Measurements from ENCODE around the gene GDPD4.

The GDPD4 gene

GRCh38 chr11:77244277-77245027 is 57.0 kb downstream of the GDPD4 start:
- no peak overlapping the region for H2AFZ ChIP-seq (ENCODE audit: low read length)
- H3K4me1 ChIP-seq (ENCODE audit: low read length): no peaks in the 10 kb centered on the region
- H3K9me2 ChIP-seq (replicated peaks; ENCODE audit: insufficient read depth, low read length): no peaks in the 10 kb centered on the region
- no peaks in the 10 kb centered on the region for H3F3A ChIP-seq (ENCODE audit: insufficient read depth, low read length)
- no peak overlapping the region for H3K9ac ChIP-seq (ENCODE audit: low read length)
- no peaks in the 10 kb centered on the region for H3K9me3 ChIP-seq (replicated peaks; ENCODE audit: insufficient read depth, low read length)
- H3K27me3 ChIP-seq (replicated peaks; ENCODE audit: insufficient read depth, low read length): no peaks in the 10 kb centered on the region
- H3K4me3 ChIP-seq (ENCODE audit: low read length): no peak overlapping the region
- no peak overlapping the region for H3K4me2 ChIP-seq (ENCODE audit: low read depth, low read length)
- TF ChIP-seq, protein P1, sequence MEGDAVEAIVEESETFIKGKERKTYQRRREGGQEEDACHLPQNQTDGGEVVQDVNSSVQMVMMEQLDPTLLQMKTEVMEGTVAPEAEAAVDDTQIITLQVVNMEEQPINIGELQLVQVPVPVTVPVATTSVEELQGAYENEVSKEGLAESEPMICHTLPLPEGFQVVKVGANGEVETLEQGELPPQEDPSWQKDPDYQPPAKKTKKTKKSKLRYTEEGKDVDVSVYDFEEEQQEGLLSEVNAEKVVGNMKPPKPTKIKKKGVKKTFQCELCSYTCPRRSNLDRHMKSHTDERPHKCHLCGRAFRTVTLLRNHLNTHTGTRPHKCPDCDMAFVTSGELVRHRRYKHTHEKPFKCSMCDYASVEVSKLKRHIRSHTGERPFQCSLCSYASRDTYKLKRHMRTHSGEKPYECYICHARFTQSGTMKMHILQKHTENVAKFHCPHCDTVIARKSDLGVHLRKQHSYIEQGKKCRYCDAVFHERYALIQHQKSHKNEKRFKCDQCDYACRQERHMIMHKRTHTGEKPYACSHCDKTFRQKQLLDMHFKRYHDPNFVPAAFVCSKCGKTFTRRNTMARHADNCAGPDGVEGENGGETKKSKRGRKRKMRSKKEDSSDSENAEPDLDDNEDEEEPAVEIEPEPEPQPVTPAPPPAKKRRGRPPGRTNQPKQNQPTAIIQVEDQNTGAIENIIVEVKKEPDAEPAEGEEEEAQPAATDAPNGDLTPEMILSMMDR (IDR thresholded peaks at IDR 0.05; ENCODE audit: low read length): no peak
- TF ChIP-seq EZH2 (optimal IDR thresholded peaks at IDR 0.05; ENCODE audit: low read depth, low read length): no peak
- H3K27ac ChIP-seq (ENCODE audit: low read length): no peak overlapping the region
- no peaks in the 10 kb centered on the region for H3K36me3 ChIP-seq (replicated peaks; ENCODE audit: insufficient read depth, low read length)
- DNase-seq: no peak
- no peaks in the 10 kb centered on the region for H3K79me2 ChIP-seq (ENCODE audit: low read length)
- H4K20me1 ChIP-seq (ENCODE audit: insufficient read depth, low read length): no peaks in the 10 kb centered on the region

GRCh38 chr11:77236901-77237300 is 64.6 kb downstream of the GDPD4 start:
- Histone ChIP-seq H3K9me2 (replicated peaks; ENCODE audit: insufficient read depth, low read length) (no peaks in the 10 kb centered on the region), H3K36me3 (replicated peaks; ENCODE audit: insufficient read depth, low read length) (no peaks in the 10 kb centered on the region), H3K27me3 (replicated peaks; ENCODE audit: insufficient read depth, low read length) (no peaks in the 10 kb centered on the region), H3K9ac (ENCODE audit: low read length) (no peak overlapping the region), H3K4me3 (ENCODE audit: low read length) (no peak overlapping the region), H3F3A (ENCODE audit: insufficient read depth, low read length) (no peaks in the 10 kb centered on the region), H3K9me3 (replicated peaks; ENCODE audit: insufficient read depth, low read length) (no peaks in the 10 kb centered on the region), H3K4me1 (ENCODE audit: low read length) (no peaks in the 10 kb centered on the region), H3K27ac (ENCODE audit: low read length) (no peak overlapping the region), H2AFZ (ENCODE audit: low read length) (no peak overlapping the region), H3K4me2 (ENCODE audit: low read depth, low read length) (no peak overlapping the region), H3K79me2 (ENCODE audit: low read length) (no peaks in the 10 kb centered on the region), H4K20me1 (ENCODE audit: insufficient read depth, low read length) (no peaks in the 10 kb centered on the region)
- TF ChIP-seq, protein P1 (IDR thresholded peaks at IDR 0.05; ENCODE audit: low read length): no peak
- TF ChIP-seq EZH2 (optimal IDR thresholded peaks at IDR 0.05; ENCODE audit: low read depth, low read length): no peak
- TF ChIP-seq EZH2phosphoT487 (IDR thresholded peaks at IDR 0.05; ENCODE audit: low read length): no peak
- DNase-seq: no peak

DNA sequence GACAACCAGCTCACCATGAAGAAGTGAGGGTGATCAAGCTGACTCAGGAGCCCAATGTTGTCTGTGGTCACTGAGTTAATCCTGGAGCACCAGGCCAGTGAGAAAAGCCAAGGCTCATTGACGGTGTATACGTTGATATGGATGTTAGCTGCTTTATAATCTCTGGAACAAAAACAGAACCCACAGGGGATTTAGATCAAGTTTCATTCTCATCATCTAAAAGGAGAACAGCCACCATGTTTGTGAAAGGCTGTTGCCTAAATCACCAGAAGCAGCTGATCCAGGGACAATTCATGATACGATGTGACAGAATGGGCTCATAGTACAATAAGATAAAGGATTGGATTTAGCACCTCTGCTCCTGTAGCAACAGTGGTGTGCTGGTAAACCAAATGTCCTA is 68.5 kb downstream of the GDPD4 start:
- TF ChIP-seq, protein P1 (IDR thresholded peaks at IDR 0.05; ENCODE audit: low read length): no peak
- TF ChIP-seq EZH2 (optimal IDR thresholded peaks at IDR 0.05; ENCODE audit: low read depth, low read length): no peak
- TF ChIP-seq EZH2phosphoT487 (IDR thresholded peaks at IDR 0.05; ENCODE audit: low read length): no peak

More for the DNA sequence above, 68.5 kb downstream of the GDPD4 start:
- H3K36me3 ChIP-seq (replicated peaks; ENCODE audit: insufficient read depth, low read length): no peaks in the 10 kb centered on the region
- H3K4me1 ChIP-seq (ENCODE audit: low read length): no peaks in the 10 kb centered on the region
- no peaks in the 10 kb centered on the region for H3K27me3 ChIP-seq (replicated peaks; ENCODE audit: insufficient read depth, low read length)
- H3K9me2 ChIP-seq (replicated peaks; ENCODE audit: insufficient read depth, low read length): no peaks in the 10 kb centered on the region
- H3K27ac ChIP-seq (ENCODE audit: low read length): no peak overlapping the region
- no peak overlapping the region for H3K4me2 ChIP-seq (ENCODE audit: low read depth, low read length)
- no peak overlapping the region for H3K4me3 ChIP-seq (ENCODE audit: low read length)
- H3K9me3 ChIP-seq (replicated peaks; ENCODE audit: insufficient read depth, low read length): no peaks in the 10 kb centered on the region
- no peaks in the 10 kb centered on the region for H3F3A ChIP-seq (ENCODE audit: insufficient read depth, low read length)
- H4K20me1 ChIP-seq (ENCODE audit: insufficient read depth, low read length): no peaks in the 10 kb centered on the region
- no peak overlapping the region for H2AFZ ChIP-seq (ENCODE audit: low read length)
- H3K9ac ChIP-seq (ENCODE audit: low read length): no peak overlapping the region
- no peaks in the 10 kb centered on the region for H3K79me2 ChIP-seq (ENCODE audit: low read length)
- DNase-seq: no peak

Data from MM.1S (cell line).